NCI-H1436 (cell line): ENCODE results near the gene NLN.
"Not testable (repeated sequence)": the region's sequence is repeated elsewhere in the genome, so short reads cannot be mapped to it uniquely, and the experiment has no call there.

ENCODE experiments used
- DNase-seq: peaks from one replicate; lab custom pipeline; 2025; lab: John Stamatoyannopoulos, UW

Gene NLN

GRCh38 chr5:65772963-65773362 lies 51.0 kb downstream of the NLN start:
- DNase-seq = not testable (repeated sequence)

- DNase-seq = no peak
Observed at GRCh38 chr5:65774346-65774745, 52.3 kb downstream of the NLN start.

GRCh38 chr5:65775476-65775875 lies 53.5 kb downstream of the NLN start:
- DNase-seq = no peak

- DNase-seq = no peak
Observed at GRCh38 chr5:65776441-65777141, 54.6 kb downstream of the NLN start.

- DNase-seq = no peak
Observed at GRCh38 chr5:65778126-65778525, 56.1 kb downstream of the NLN start.

- DNase-seq = no peak
Observed at GRCh38 chr5:65779643-65780042, 57.6 kb downstream of the NLN start.

GRCh38 chr5:65788296-65788695 lies 66.3 kb downstream of the NLN start:
- not testable (repeated sequence) for DNase-seq

- DNase-seq = no peak
Observed at GRCh38 chr5:65790371-65791163, 68.6 kb downstream of the NLN start.

- DNase-seq = no peak
Observed at GRCh38 chr5:65791712-65792673, 70.0 kb downstream of the NLN start.

- DNase-seq = no peak
Observed at GRCh38 chr5:65796269-65796668, 74.3 kb downstream of the NLN start.

GRCh38 chr5:65796751-65797316 lies 74.8 kb downstream of the NLN start:
- DNase-seq = no peak

- no peak for DNase-seq
Observed at GRCh38 chr5:65797481-65797880, 75.5 kb downstream of the NLN start.

- DNase-seq = no peak
Observed at GRCh38 chr5:65799857-65800256, 77.9 kb downstream of the NLN start.

- no peak for DNase-seq
Observed at GRCh38 chr5:65800775-65801174, 78.8 kb downstream of the NLN start.

GRCh38 chr5:65801352-65801783 lies 79.4 kb downstream of the NLN start:
- DNase-seq = no peak

GRCh38 chr5:65802080-65802479 lies 80.1 kb downstream of the NLN start:
- DNase-seq = no peak

- DNase-seq = no peak
Observed at GRCh38 chr5:65802820-65803219, 80.8 kb downstream of the NLN start.

- DNase-seq = no peak
Observed at GRCh38 chr5:65803699-65804391, 81.8 kb downstream of the NLN start.

- no peak for DNase-seq
Observed at GRCh38 chr5:65805089-65805488, 83.1 kb downstream of the NLN start.

- DNase-seq = not testable (repeated sequence)
Observed at GRCh38 chr5:65807494-65807893, 85.5 kb downstream of the NLN start.

- no peak for DNase-seq
Observed at GRCh38 chr5:65808251-65808741, 86.3 kb downstream of the NLN start.
